Skeletal muscle cell (primary cell): ENCODE data around the gene KL.

Experiments used
- DNase-seq: peaks from one replicate; pipeline ENCODE4 v3.0.0-alpha.2; 2010; ENCODE audit warnings: low read depth
- H3K4me3 ChIP-seq: 2 replicates; pipeline ENCODE4 v1.5.1; 2011; ENCODE audit warnings: low read depth, mild to moderate bottlenecking, control low read depth, low read length, moderate library complexity

The KL gene

GRCh38 chr13:33016414-33017322 is at the start of gene KL:
Gene KL (plus strand): TSS chr13:33016423. CDS start chr13:33016441, 18 bp downstream.
- H3K4me3 ChIP-seq, result peak within 1 kb of the TSS; percentile 33
- DNase-seq, result no peak

- DNase-seq, result no peak
- H3K4me3 ChIP-seq, result no peak overlapping the region
Measured at GRCh38 chr13:32967584-32968182, 48.5 kb upstream of the KL start.

- no peak for DNase-seq
- no peak overlapping the region for H3K4me3 ChIP-seq
Measured at GRCh38 chr13:32968316-32968715, 47.9 kb upstream of the KL start.

- H3K4me3 ChIP-seq, result no peak overlapping the region
- DNase-seq, result no peak
Measured at GRCh38 chr13:32968793-32969192, 47.4 kb upstream of the KL start.

GRCh38 chr13:32969516-32969941 is 46.7 kb upstream of the KL start:
- DNase-seq, result no peak
- H3K4me3 ChIP-seq, result no peak overlapping the region

- H3K4me3 ChIP-seq, result no peak overlapping the region
- DNase-seq, result no peak
Measured at GRCh38 chr13:32976056-32976805, 40.0 kb upstream of the KL start.

- no peak for DNase-seq
Measured at GRCh38 chr13:32976912-32977311, 39.3 kb upstream of the KL start.

GRCh38 chr13:32977321-32977720 is 38.9 kb upstream of the KL start:
- DNase-seq, result no peak
- H3K4me3 ChIP-seq, result no peak overlapping the region

More at GRCh38 chr13:32976912-32977311, 39.3 kb upstream of the KL start:
- H3K4me3 ChIP-seq, result no peak overlapping the region

GRCh38 chr13:32978278-32978677 is 37.9 kb upstream of the KL start:
- no peak overlapping the region for H3K4me3 ChIP-seq
- no peak for DNase-seq

- no peak for DNase-seq
- H3K4me3 ChIP-seq, result no peak overlapping the region
Measured at GRCh38 chr13:32983058-32983457, 33.2 kb upstream of the KL start.

GRCh38 chr13:32984857-32985626 is 31.2 kb upstream of the KL start:
- DNase-seq, result no peak
- no peak overlapping the region for H3K4me3 ChIP-seq

GRCh38 chr13:32986552-32986951 is 29.7 kb upstream of the KL start:
- H3K4me3 ChIP-seq, result no peak overlapping the region
- no peak for DNase-seq

- no peak for DNase-seq
- no peak overlapping the region for H3K4me3 ChIP-seq
Measured at GRCh38 chr13:32987462-32987861, 28.8 kb upstream of the KL start.

GRCh38 chr13:32988608-32989289 is 27.5 kb upstream of the KL start:
- no peak overlapping the region for H3K4me3 ChIP-seq
- DNase-seq, result no peak

- no peak overlapping the region for H3K4me3 ChIP-seq
- DNase-seq, result no peak
Measured at GRCh38 chr13:32989290-32989667, 26.9 kb upstream of the KL start.

GRCh38 chr13:32989942-32990341 is 26.3 kb upstream of the KL start:
- H3K4me3 ChIP-seq, result no peak overlapping the region
- no peak for DNase-seq

GRCh38 chr13:32993145-32993544 is 23.1 kb upstream of the KL start:
- no peak for DNase-seq
- no peak overlapping the region for H3K4me3 ChIP-seq

- H3K4me3 ChIP-seq, result no peak overlapping the region
- DNase-seq, result no peak
Measured at GRCh38 chr13:32997399-32997798, 18.8 kb upstream of the KL start.

- DNase-seq, result no peak
- H3K4me3 ChIP-seq, result no peak overlapping the region
Measured at GRCh38 chr13:32998966-32999365, 17.3 kb upstream of the KL start.
